ENCODE measurements around the gene CLCN5.
A peak's percentile ranks its signal among the peaks of the same experiment; 100 is the strongest.
"Not testable (repeated sequence)": the region's sequence is repeated elsewhere in the genome, so short reads cannot be mapped to it uniquely, and the experiment has no call there.

CLCN5 gene

DNA sequence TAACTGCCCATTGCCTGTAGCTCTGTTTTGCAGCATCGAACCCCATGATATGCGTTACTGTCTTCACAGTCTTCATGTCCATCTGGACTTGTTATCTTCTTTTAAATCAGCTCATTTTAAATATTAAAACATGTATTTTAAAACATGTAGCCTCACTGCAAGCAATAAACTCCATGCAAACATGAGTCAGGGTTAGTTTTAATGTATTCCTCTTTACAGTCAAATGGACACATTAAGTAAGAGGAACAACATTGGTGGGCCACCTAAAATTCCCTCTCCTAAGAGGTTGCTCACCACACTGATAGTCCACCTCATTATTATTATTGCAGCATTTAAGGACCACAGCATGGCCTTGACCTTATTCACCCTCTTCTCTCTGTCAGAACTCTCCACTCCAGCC is 74.1 kb downstream of the CLCN5 start:
- DNase-seq, result no peak

DNA sequence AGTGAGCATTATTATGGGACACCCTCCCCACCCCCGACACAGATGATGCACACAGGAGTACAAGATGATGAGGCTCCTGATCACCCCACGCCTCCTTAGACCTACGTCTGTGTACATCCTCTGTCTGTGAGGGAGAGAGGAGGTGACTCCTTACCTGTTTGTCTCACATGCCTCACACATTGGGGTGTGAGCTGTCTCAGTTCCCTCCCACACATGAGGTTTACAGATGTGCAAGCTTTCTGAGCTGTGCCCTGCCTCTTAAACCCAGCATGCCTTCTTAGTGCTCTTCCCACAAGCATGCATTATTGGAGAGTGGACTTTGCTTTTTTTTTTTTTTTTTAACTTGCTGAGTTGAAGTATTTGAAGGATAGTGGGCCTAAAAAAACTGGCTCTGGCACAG is 76.7 kb downstream of the CLCN5 start:
- DNase-seq, result no peak

DNA sequence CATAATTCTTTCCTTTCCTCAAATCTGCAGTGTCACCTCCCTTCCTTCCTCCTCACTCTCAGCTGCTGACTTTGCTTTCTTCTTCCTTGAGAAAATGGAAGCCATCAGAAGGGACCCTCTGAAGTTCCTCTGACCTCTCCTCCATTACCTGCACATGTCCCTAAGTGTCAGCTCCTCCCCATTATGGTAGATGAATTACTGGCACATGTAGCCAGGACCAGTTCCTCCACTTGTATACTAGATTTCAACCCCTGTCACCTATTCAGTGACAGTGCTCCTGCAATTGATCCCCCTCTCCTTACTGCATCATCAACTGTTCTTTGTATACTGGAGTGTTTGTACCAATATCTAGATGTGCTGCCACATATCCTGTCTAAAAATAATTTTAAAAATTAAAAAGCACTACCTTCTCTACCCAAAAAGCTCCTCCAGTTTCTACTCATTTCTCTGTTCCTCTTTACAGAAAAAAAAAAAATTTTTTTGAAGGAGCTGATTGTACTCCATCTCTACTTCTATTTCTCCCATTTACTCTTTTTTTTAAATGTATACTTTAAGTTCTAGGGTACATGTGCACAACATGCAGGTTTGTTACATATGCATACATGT is 78.6 kb downstream of the CLCN5 start:
- no peak for DNase-seq

DNA sequence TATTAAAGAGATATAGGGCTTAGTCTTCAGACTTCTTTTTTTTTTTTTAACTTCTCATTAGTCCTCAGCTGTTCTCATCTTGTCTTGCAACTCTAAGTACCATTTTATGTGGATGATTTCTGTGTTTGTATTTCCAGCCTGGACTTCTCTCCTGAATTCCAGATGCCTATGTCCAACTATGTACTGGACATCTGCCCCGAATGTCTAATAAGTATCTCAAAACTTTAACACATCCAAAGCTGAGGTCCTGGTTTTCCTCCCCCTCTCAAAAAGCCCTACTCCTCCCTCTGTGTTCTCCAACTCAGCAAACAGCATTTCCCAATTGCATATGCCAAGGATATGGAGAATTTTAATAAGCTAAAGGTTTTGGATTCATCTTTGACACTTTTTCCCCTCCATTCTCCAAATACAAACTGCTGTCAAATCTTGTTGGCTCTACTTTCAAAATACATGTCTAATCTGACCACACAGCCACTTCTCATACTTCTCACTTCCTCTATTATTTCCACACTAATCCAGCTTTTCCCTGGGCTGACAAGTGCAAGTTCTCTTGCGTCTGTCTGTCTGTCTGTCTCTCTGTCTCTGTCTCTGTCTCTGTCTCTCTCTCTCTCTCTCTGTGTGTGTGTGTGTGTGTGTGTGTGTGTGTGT is 79.8 kb downstream of the CLCN5 start:
- no peak for DNase-seq

DNA sequence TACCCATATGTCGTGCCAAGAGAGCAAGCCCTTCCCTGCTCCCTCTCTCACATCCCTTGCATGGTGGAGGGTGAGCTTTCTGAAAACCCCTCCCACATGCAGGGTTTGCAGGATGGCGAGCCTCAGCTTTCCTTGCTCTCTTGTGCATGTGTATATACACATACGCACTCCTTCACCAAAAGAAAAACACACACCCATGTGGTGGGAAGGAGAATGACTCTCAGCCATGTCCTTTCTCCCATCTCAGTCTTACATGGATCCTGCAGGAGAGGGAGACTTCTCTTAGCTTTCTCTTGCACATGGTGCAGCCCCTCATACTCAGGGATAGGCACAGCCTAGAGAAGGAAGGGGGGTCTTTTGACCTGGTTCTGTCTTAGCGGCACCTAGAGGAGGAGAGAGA is 81.1 kb downstream of the CLCN5 start:
- no peak for DNase-seq

DNA sequence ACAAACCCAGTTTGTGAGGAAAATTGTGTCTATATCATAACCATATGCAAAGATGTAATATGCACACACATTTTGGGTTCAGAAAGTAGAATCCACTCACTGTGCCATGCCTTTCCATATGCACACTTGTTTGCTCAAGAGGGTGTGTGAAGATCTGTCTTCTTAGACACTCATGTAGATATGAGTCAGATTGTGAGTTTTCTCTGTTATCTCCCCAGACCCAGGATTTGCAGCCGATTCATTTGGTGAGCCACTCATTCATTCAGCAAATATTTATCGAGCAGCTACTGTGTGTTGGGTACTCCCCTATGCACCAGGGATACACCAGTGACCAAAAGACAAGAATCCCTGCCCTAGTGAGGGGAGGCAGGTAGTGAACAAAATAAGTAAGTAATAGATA is 81.5 kb downstream of the CLCN5 start:
- no peak for DNase-seq

DNA sequence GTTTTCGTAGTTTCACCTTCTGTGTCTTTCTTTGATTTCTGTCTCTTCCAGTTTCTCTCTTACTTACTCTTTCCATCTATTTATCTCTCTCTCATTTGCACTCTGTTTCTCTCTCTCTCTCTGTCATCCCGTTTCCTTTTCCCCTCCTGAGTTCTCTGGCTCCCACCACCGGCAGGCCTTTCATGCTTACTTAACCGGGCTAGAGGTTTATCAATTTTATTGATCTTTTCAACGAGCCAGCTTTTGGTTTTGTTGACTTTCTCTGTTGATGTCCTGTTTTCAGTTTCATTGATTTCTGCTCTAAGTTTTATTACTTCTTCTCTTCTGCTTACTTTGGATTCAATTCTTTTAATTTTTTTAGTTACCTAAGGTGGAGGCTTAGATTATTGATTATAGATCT is 103.2 kb downstream of the CLCN5 start:
- DNase-seq, result not testable (repeated sequence)

DNA sequence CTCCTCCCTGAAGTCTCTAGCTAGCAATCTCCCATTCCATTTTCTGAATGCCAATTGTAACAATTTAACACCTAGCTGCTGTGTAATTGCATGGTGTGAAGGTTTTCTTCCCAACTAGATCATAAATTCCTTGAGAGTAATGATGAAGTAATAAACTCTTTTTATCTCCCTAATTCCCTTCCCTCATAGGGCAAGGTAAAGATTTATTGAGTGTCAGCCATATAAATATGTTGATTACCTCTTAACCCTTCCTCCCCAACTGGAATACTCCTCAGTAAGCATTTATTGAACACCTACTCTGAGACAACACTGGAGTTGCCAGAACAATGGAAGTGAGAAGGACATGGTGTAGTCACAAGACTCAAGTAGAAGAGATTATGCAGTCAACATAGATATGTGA is 112.7 kb downstream of the CLCN5 start:
- no peak for DNase-seq

DNA sequence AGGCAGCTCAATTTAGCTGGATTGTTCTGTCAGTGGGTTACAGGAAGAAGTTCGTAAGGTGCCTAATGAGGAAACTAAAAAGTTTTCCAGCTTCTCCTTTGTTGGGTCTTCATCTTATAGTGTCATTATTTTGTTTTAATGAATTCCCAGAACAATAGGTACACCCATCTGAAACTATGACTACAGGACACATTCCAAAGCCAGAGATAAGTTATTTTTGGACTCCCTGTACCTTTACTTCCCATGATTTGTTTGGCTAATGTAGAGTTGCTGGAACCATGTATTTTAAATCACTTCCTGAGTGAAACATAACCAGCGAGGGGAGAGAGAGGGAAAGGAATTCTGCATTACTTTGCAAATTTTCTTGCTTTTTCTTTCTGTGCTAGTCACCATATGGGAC is 114.0 kb downstream of the CLCN5 start:
- no peak for DNase-seq

DNA sequence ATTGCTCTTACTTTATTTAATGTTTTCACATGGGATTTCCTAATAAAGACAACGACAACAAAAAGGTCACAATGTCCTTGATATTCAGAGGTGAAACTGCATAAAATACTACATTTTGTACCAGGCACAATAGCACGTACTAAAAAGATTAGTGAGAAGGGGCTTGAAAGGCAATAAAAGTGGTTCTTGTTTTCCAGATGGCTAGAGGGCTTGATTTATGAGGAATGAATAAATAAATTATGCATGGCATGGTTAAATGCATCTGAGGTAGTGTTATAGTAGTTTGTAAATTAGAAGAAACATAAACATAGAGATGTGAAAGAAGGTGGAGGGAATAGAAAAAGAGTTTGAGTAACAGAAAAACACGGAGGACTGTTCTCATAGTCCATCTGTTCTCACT is 123.4 kb downstream of the CLCN5 start:
- no peak for DNase-seq

DNA sequence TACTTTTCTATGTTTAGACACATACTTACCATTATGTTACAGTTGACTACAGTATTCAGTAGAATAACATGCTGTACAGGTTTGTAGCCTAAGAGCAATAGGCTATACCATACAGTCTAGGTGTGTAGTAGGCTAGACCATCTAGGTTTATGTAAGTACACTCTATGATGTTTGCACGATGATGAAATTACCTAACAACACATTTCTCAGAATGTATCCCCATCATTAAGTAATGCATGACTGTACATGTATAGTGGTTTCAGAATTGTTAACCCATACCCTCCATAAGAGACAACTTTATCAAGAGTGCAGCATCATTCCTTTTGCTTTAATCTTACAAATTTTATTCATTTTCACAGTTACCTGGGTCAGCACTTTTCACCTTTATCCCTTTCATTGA is 126.8 kb downstream of the CLCN5 start:
- DNase-seq, result no peak

DNA sequence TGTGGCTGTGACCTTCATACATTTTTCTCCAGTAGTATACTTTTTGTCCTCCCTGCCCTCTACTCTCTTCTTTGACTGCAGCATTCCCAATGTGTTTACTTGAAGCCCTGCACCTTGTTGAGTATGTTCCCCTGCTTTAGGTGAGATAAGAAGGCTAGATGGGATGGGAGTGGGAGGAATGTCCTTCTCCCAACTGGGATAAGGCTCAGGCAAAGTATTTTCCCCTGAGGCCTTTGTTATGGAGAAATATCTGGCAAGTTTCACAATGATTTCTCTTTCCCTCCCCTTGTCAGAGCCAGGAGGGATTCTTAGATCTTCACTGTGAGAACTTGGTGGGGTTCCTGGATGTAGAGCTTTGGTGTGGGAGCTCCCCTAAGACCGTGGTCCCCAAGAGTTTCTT is 131.8 kb downstream of the CLCN5 start:
- DNase-seq, result no peak

DNA sequence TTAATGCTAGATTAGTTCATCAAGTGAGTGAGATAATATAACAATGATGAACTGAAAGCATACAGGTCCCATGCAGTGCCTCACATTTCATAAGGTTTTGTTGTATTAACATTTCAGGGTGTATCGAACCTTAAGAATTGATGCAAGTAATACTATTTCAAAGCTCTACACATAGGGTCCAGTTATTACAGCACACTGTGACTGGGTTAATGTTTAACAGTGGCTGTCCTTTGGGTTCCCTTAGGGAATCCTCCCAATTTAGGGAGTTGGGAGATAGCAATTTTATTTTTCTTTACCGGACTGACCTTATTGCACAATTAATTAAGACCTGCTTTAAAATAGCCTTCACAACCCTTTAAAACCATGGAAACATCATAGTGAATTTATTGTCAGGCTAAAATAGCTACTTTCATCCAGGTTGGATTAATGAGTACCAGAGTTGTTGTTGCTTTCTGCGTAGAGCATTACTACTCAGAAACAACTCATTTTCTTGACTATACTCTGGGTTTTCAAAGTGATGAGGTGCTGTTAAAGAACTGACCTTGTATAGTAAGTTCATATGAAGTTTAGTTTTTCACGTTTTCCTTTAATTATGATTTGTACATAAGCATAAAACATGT is 144.0 kb downstream of the CLCN5 start:
- DNase-seq, result no peak

DNA sequence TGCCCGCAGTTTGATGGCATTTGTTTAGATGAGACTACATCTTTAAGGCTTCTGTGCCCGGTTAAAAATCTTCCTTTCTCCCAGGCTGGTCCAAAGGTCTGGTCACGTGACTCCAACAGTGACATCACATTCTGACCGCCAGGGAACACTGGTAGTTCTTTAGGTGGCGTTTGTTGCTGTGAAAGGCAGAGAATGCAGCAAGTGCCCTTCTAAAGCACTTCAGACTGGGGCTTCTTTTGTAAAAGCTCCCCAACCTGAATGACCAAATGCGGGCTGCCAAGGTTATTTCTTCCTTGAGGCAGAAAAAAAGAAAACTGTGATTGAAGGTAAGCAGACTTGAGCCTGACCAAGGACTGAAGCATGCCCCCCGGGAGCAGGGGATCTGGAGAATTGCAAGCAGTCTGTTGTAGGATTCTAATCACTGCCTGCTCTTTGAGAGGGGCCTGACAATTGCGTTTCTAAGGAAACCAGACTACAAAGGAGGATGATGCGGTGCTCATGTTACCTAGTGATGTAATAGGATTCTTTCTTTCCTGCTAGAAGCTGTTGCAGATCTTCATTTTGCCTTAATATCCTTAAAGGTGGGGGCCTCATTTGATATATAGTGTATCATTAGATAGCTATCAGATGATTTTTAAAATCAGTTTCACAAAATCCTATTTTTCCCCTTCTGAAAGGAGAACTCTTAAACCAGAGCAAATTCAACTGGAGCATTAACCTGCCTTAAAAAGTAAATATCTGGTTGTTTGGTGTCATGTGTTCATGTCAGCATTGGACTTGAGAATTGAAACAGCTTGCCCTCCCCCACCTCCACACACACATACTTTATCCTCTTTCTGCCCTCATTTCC is 145.3 kb downstream of the CLCN5 start:
- DNase-seq, result peak; percentile 71

DNA sequence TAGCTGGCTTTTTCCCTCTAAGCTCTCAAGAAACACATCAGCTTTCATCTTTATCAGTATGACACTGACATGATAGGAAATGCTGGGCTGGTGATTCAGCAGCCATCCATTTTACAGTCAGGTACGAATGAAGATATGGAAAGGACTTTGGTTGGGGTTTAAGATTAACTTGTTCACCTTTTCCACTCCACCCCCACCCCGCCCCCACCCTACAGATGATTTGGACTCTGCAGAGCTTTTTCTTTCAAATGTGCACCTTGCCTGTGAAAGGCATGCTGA is 145.8 kb downstream of the CLCN5 start:
- no peak for DNase-seq

DNA sequence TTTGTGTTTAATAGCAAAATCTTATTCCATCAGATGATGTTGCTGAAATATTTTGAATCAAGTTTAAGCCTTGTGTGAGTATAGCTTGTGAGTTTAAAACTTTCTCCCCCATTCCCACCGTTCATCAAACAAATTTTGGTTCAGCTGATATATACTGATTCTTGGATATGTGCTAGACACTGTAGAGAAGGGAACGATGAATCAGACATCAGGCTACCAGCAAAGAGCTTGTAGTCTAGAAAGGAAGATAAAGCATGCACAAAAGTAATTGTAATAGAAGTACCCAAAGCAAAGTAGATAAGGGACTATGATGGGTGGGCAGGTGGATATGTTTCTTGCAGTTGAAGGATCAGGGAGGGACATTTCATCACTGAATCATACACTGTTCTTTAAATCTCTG is 146.5 kb downstream of the CLCN5 start:
- DNase-seq, result no peak

DNA sequence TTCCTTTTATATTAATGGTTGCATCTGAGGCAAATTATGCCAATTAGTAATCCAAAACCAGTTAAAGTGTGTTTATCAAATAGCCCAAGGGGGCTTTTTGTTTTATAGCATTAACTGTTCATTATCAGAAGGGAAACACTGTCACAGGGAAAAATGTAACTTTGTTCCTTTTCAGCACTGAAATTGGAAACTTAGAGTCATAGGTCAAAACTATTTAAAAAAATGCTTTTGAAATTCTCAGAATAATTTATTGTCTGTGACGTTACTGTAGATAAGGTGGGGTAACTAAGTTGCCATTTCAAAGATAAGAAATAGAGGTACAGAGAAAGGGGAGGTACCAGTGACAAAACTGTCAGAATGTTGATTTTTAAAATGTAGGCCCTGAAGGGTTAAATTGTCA is 149.1 kb downstream of the CLCN5 start:
- DNase-seq, result no peak

DNA sequence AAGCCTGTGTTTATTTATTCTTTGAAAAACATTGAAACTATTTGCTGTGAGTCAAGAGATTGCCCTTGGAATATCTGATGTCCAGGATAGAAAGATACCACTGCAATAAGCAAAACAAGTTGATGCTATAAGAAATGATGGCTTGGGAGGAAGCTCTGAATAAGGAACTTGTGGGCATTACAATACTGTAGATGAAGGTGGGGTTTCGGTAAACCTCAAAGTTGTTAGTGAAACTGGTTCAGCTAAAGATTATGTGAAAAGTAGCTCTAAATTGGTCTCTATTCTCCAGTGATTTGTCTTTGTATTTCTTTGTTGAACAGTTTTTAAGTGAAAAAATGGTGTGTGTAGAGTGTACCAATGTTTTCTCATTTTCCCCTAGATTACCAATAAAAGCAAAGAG is 149.7 kb downstream of the CLCN5 start:
- DNase-seq, result no peak

DNA sequence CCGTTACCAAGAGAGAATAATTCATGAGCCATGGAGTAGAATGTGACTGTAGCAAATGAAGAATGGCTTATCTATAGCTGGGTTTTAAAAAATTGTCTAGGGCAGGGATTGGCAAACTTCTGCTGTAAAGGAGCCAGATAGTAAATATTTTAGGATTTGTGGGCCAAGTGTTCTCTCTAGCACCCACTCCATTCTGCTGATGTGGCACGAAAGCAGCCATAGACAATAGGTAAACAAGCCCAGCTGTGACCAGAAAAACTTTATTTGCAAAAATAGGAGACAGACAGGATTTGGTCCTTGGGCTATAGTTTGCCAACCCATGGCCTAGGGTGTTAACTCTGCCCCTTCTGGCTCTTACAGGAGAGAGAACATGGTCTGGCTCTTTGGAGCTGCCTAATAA is 151.2 kb downstream of the CLCN5 start:
- no peak for DNase-seq

DNA sequence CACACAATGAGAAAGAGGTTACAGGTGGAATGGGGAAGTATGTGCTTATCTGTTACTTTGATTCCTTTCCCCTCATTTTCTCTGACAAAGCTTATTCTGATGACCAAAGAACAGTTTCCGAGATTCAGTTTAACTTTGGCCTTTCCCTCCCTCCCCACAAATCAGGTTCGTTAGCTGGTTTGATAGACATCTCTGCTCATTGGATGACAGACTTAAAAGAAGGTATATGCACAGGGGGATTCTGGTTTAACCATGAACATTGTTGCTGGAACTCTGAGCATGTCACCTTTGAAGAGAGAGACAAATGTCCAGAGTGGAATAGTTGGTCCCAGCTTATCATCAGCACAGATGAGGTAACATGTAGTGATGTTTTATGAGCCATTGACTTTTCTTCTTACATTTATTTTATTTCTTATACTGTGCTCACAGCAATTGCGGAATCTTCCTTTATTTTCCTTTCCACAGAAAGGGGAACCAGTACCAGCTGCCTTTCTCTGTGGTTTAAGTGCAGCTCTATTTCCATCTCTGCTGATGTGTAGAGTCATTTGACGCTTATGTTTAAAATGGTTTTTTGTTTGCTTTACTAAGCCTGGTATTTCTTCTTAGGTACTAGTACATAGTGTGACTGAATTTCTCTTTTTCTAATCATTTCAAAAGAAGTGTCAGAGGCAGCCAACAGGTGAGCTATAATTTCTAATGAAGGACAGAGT is 153.4 kb downstream of the CLCN5 start:
- no peak for DNase-seq

DNA sequence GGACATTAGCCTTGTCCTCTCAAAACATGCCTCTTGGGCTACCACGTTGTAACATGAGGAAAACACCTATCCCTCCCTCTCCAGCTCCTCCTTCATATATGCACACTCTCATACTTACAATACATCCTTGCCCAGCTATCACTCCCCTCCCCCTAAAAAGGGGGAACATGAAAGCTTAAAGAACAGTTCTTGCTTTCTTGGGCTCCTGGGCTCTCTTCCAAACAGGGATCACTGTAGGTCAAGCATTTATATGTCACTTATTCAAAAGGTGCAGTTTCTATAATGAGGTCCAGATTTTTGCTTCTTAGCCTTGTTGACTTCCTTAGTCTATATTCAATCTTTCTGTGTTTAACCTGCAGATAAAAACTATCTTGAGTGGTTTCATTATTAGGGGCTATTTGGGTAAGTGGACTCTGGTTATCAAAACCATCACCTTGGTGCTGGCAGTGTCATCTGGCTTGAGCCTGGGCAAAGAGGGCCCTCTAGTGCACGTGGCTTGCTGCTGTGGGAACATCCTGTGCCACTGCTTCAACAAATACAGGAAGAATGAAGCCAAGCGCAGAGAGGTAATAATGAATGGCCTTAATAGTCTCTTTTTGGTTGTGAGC is 159.0 kb downstream of the CLCN5 start:
- peak; percentile 2 for DNase-seq

DNA sequence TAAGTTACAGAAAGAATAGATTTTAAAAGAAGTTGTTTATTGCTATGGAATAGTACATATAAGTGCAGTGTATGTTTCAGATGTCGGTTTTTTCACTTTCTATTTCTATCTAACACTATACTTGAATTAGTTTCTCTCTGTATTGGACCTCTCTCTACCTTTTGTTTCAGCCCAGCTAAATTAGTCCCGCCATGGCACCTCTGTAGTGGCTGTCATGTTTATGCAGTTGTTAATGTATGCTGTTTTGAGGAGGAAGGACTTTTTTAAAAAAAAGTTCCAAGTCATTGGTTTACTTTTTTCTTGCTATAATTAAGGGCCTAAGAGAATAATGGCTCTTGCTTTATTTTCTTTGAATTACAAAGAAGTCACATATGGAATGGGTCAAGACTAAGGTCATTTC is 160.3 kb downstream of the CLCN5 start:
- DNase-seq, result no peak

DNA sequence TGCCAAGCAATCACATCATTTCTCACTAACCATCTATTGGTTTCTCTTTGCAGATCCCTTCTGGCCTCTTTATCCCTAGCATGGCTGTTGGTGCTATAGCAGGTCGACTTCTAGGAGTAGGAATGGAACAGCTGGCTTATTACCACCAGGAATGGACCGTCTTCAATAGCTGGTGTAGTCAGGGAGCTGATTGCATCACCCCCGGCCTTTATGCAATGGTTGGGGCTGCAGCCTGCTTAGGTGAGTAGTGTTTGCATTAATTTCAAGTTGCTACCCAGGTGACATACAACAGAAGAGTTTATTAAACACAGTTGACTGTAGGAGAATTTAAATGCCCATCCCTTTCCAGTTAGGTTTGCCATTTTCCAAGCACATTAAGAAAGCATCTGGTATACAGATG is 166.2 kb downstream of the CLCN5 start:
- no peak for DNase-seq
